Endothelial cell of umbilical vein (primary cell): ENCODE data around the gene ATP1A3. TPM values are rescaled to one million over a fixed set of nuclear protein-coding genes. Genes with fewer than 3 reads are reported as not detected.

ENCODE experiments used
- BruUV-seq: library from RNA; stranded (reverse); fragments of 400-500 nt; replicated peaks from 2 replicates; lab custom pipeline; 2021; lab: Mats Ljungman, UMichigan
- CTCF ChIA-PET: fragments of 300-600, 350-600 bp; sonication (Branson Sonifier 250); formaldehyde crosslinking; loops from one replicate; lab custom pipeline; 2021; ENCODE audit warnings: antibody characterized with exemption, inconsistent platforms; lab: Charles Lee
- POLR2A ChIA-PET: fragments of 300-600, 350-600 bp; sonication (Branson Sonifier 250); formaldehyde crosslinking; loops from one replicate; lab custom pipeline; 2021; ENCODE audit warnings: antibody characterized with exemption, inconsistent platforms; lab: Charles Lee
- DNase-seq: peaks from one replicate; pipeline ENCODE4 v3.0.0-alpha.2; 2011; ENCODE audit warnings: low read depth, low spot score
- FAIRE-seq: peaks from 2 replicates; lab custom pipeline; 2011; peaks lifted over from hg19 to GRCh38; lab: Jason Lieb, UNC
- H2AFZ ChIP-seq: 2 replicates; pipeline ENCODE4 v1.6.0; 2012; ENCODE audit warnings: low read depth, low read length, control low read depth, inconsistent platforms
- H3K27ac ChIP-seq: 2 replicates; pipeline ENCODE4 v1.5.1; 2011; ENCODE audit warnings: low read depth, mild to moderate bottlenecking, control low read depth, low read length, moderate library complexity; ENCODE audit not compliant: insufficient read depth
- H3K27me3 ChIP-seq, 2 experiments: 2 replicates each; pipeline versions ENCODE4 v1.6.0 to v1.6.1; 2011; ENCODE audit warnings: low read length in 2 of 2, mixed read lengths in 1 of 2; ENCODE audit not compliant: control insufficient read depth in 2 of 2, insufficient read depth in 2 of 2
- H3K36me3 ChIP-seq, 2 experiments: 2 replicates in 1 of 2; 3 replicates in 1 of 2; pipeline ENCODE4 v1.5.1; 2011; ENCODE audit warnings: low read length in 2 of 2, mild to moderate bottlenecking in 1 of 2, moderate library complexity in 1 of 2; ENCODE audit not compliant: control insufficient read depth in 2 of 2, insufficient read depth in 2 of 2; ENCODE audit errors: extremely low read depth in 1 of 2
- H3K4me1 ChIP-seq: 3 replicates; pipeline ENCODE4 v1.5.1; 2011; ENCODE audit warnings: mild to moderate bottlenecking, low read length; ENCODE audit not compliant: control insufficient read depth, insufficient read depth; ENCODE audit errors: extremely low read depth
- H3K4me2 ChIP-seq: 2 replicates; pipeline ENCODE4 v1.6.1; 2011; ENCODE audit warnings: low read length, control low read depth, mixed read lengths; ENCODE audit not compliant: insufficient read depth
- H3K4me3 ChIP-seq, 3 experiments: fragments of 200-600 bp in 1 of 3; sonication (generic), shearing (Covaris generic) in 1 of 3; replicated peaks in 1 of 3; 2 replicates each; pipeline ENCODE4 v1.5.1; 2011 to 2016; ENCODE audit warnings: control low read depth in 3 of 3, low read length in 3 of 3, mild to moderate bottlenecking in 2 of 3, inconsistent platforms in 1 of 3, low read depth in 1 of 3, moderate library complexity in 1 of 3; ENCODE audit not compliant: insufficient read depth in 1 of 3
- H3K79me2 ChIP-seq: 2 replicates; pipeline ENCODE4 v1.6.0; 2012; ENCODE audit warnings: low read length, inconsistent platforms; ENCODE audit not compliant: control insufficient read depth, insufficient read depth
- H3K9ac ChIP-seq: replicated peaks from 2 replicates; pipeline ENCODE3; 2011; ENCODE audit warnings: low read length, control low read depth; ENCODE audit not compliant: insufficient read depth; ENCODE audit errors: extremely low read depth
- H3K9me1 ChIP-seq: replicated peaks from 3 replicates; pipeline ENCODE4 v1.6.0; 2011; ENCODE audit warnings: mild to moderate bottlenecking, low read length; ENCODE audit not compliant: control insufficient read depth, insufficient read depth; ENCODE audit errors: extremely low read depth
- H3K9me3 ChIP-seq: replicated peaks from 2 replicates; pipeline ENCODE4 v1.5.1; 2012; ENCODE audit warnings: low read length, inconsistent platforms; ENCODE audit not compliant: control insufficient read depth, insufficient read depth
- H4K20me1 ChIP-seq: replicated peaks from 2 replicates; pipeline ENCODE3; 2011; ENCODE audit warnings: mild to moderate bottlenecking, low read length; ENCODE audit not compliant: control insufficient read depth, insufficient read depth; ENCODE audit errors: extremely low read depth
- CTCF ChIP-seq, 2 donors: IDR thresholded peaks; 1 replicate in 1 of 2; 2 replicates in 1 of 2; pipeline ENCODE4 v1.5.1; 2011; ENCODE audit warnings: low read length in 2 of 2, mild to moderate bottlenecking in 2 of 2, moderate library complexity in 2 of 2, control low read depth in 1 of 2, inconsistent platforms in 1 of 2, low read depth in 1 of 2; ENCODE audit not compliant: insufficient read depth in 1 of 2; ENCODE audit errors: extremely low read depth in 1 of 2
- EZH2 ChIP-seq: IDR thresholded peaks from 2 replicates; pipeline ENCODE4 v1.6.1; 2012; ENCODE audit warnings: borderline replicate concordance, low read depth, mild to moderate bottlenecking, moderate library complexity, low read length, inconsistent platforms; ENCODE audit not compliant: severe bottlenecking
- FOS ChIP-seq: IDR thresholded peaks from 2 replicates; pipeline ENCODE4 v1.6.1; 2011; ENCODE audit warnings: mild to moderate bottlenecking, low read length, moderate library complexity, borderline replicate concordance; ENCODE audit not compliant: insufficient read depth
- GATA2 ChIP-seq: IDR thresholded peaks from 2 replicates; pipeline ENCODE4 v1.7.0; 2011; ENCODE audit warnings: low read depth, mild to moderate bottlenecking, moderate library complexity, mixed read lengths, low read length; ENCODE audit not compliant: insufficient read length, insufficient read depth
- JUN ChIP-seq: IDR thresholded peaks from 2 replicates; pipeline ENCODE4 v1.6.1; 2011; ENCODE audit warnings: borderline replicate concordance, low read depth; ENCODE audit not compliant: insufficient read length, insufficient read depth
- MYC ChIP-seq: IDR thresholded peaks from one replicate; pipeline ENCODE4 v1.6.1; 2011; ENCODE audit warnings: mild to moderate bottlenecking, low read depth, low read length
- POLR2A ChIP-seq: IDR thresholded peaks from 2 replicates; pipeline ENCODE4 v1.6.1; 2012; ENCODE audit warnings: low read depth, mild to moderate bottlenecking, control low read depth, low read length
- POLR2AphosphoS5 ChIP-seq: IDR thresholded peaks from 2 replicates; pipeline ENCODE4 v1.6.1; 2012; ENCODE audit warnings: low read depth, mild to moderate bottlenecking, control low read depth, low read length, moderate library complexity; ENCODE audit not compliant: insufficient read depth
- dilution Hi-C: fragments of 300-500 bp; cut with MboI; formaldehyde crosslinking; loops from one replicate; pipeline ENCODE4 v1.15.0; 2019; ENCODE audit warnings: low sequenced_read_pairs; ENCODE audit not compliant: extremely low pct_ligation_motif_present
- intact Hi-C: fragments of 100-400 bp; cut with micrococcal nuclease; formaldehyde crosslinking; loops from one replicate; pipeline ENCODE4 v1.10.0; 2022
- polyA plus RNA-seq, 4 experiments: library from polyadenylated mRNA; depleted of rRNA in 3 of 4; stranded (reverse) in 3 of 4; unstranded in 1 of 4; fragments of >200 nt; gene quantifications; 2 replicates each; pipeline versions ENCODE4 v1.2.1 to v1.2.3, GENCODE V29; 2011 to 2012; ENCODE audit warnings: missing spikeins in 1 of 4
- total RNA-seq: library from RNA; stranded (reverse); gene quantifications from 2 replicates; pipeline ENCODE4 v1.2.3, GENCODE V29; 2021
- TF ChIP-seq, protein P1 (sequence below): IDR thresholded peaks from 2 replicates; pipeline ENCODE4 v1.6.1; 2011; ENCODE audit not compliant: insufficient read depth, insufficient read length

Gene ATP1A3
- total and polyA plus RNA-seq, 2 donors (not counting 3 experiments of a cell fraction or from before 2014, with no cell fraction given) = 0.40 TPM; not detected in 1

GRCh38 chr19:41918653-41919244 lies 75.3 kb downstream of the ATP1A3 start:
- TF ChIP-seq, protein P1, sequence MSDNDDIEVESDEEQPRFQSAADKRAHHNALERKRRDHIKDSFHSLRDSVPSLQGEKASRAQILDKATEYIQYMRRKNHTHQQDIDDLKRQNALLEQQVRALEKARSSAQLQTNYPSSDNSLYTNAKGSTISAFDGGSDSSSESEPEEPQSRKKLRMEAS = no peak
- TF ChIP-seq GATA2 (no peak), POLR2AphosphoS5 (no peak), JUN (no peak), EZH2 (no peak), FOS (no peak), POLR2A (no peak), MYC (no peak), CTCF (IDR thresholded peaks at IDR 0.05; ENCODE audit: extremely low read depth in 1 of 2, insufficient read depth in 1 of 2, low read depth in 1 of 2, low read length in 2 of 2) (no peak)
- POLR2A ChIA-PET = no interaction called here
- Histone ChIP-seq H3K9me1 (no peaks in the 10 kb centered on the region), H3K36me3 (no peaks in the 10 kb centered on the region), H3K27ac (no peak overlapping the region), H3K79me2 (no peaks in the 10 kb centered on the region), H3K4me2 (no peak overlapping the region), H3K9ac (no peak overlapping the region), H3K4me1 (no peaks in the 10 kb centered on the region), H4K20me1 (no peaks in the 10 kb centered on the region), H2AFZ (no peak overlapping the region), H3K9me3 (no peaks in the 10 kb centered on the region), H3K4me3 (no peak overlapping the region), H3K27me3 (peaks cover 55 to 60% of the 10 kb centered on the region in 2 experiments)
- intact Hi-C loops = no loop called here
- DNase-seq = no peak
- no TSS peak for BruUV-seq
- dilution Hi-C loops = no loop called here
- no peak for FAIRE-seq
- CTCF ChIA-PET = interaction anchor here (0.8 kb wide), 1 partner anchor 16 kb away, joined by 3 read pairs; no protein-coding TSS in a partner anchor
